K562 (cell line): ENCODE measurements around the gene DRGX. TPM values are rescaled to one million over a fixed set of nuclear protein-coding genes. Genes with fewer than 3 reads are reported as not detected.

Experiments used
- ATAC-seq: fragments of 200-7000 bp; cut with Tn5 transposase; 3 replicates; pipeline ENCODE4 v1.9.1; 2020; ENCODE audit warnings: moderate library complexity
- BruUV-seq: library from RNA; stranded (reverse); fragments of 400-500 nt; replicated peaks from 2 replicates; lab custom pipeline; 2021; lab: Mats Ljungman, UMichigan
- CTCF ChIA-PET: fragments of 300-600 bp; formaldehyde crosslinking; extraction: SDS; loops from one replicate; lab custom pipeline; 2021; ENCODE audit warnings: low intra/inter-chr PET ratio; lab: Yijun Ruan, JAX
- POLR2A ChIA-PET: fragments of 300-600, 350-650 bp; sonication (Branson Sonifier 250); formaldehyde crosslinking; extraction: SDS; loops from one replicate; lab custom pipeline; 2021; ENCODE audit warnings: antibody characterized with exemption, inconsistent platforms; lab: Yijun Ruan, JAX
- DNase-seq, 4 experiments: peaks; one replicate each; pipeline versions ENCODE4 v3.0.0 to v3.0.0-alpha.2; 2011 to 2018; ENCODE audit warnings: low spot score in 3 of 4, mixed read lengths in 3 of 4; ENCODE audit errors: extremely low read depth in 1 of 4
- FAIRE-seq: peaks from 2 replicates; lab custom pipeline; 2011; peaks lifted over from hg19 to GRCh38; lab: Jason Lieb, UNC
- H2AFZ ChIP-seq: 2 replicates; pipeline ENCODE4 v1.6.0; 2011; ENCODE audit warnings: low read depth, low read length, control low read depth, inconsistent platforms
- H3K27ac ChIP-seq: fragments of 200-600 bp; 3 replicates; pipeline ENCODE4 v1.8.0; 2011; ENCODE audit warnings: low read depth, mild to moderate bottlenecking, control low read depth, inconsistent platforms, low read length, moderate library complexity, mixed read lengths; ENCODE audit errors: extremely low read depth
- H3K27me3 ChIP-seq, 2 experiments: fragments of 300-600 bp in 1 of 2; 2 replicates in 1 of 2; 3 replicates in 1 of 2; pipeline versions ENCODE4 v1.6.0 to v1.8.0; 2011; ENCODE audit warnings: inconsistent platforms in 2 of 2, low read length in 2 of 2, mild to moderate bottlenecking in 1 of 2, mixed read lengths in 1 of 2, moderate library complexity in 1 of 2; ENCODE audit not compliant: control insufficient read depth in 2 of 2, insufficient read depth in 2 of 2
- H3K36me3 ChIP-seq: fragments of 300-600 bp; 3 replicates; pipeline ENCODE4 v1.8.0; 2011; ENCODE audit warnings: mild to moderate bottlenecking, low read length, inconsistent platforms; ENCODE audit not compliant: control insufficient read depth, insufficient read depth
- H3K4me1 ChIP-seq, 2 experiments: fragments of 200-600 bp in 1 of 2; replicated peaks in 1 of 2; 2 replicates in 1 of 2; 3 replicates in 1 of 2; pipeline versions ENCODE4 v1.5.1 to v1.8.0; 2011; ENCODE audit warnings: inconsistent platforms in 2 of 2, low read length in 2 of 2, mild to moderate bottlenecking in 1 of 2, mixed read lengths in 1 of 2, moderate library complexity in 1 of 2; ENCODE audit not compliant: control insufficient read depth in 2 of 2, insufficient read depth in 2 of 2
- H3K4me2 ChIP-seq: 2 replicates; pipeline ENCODE4 v1.6.1; 2011; ENCODE audit warnings: low read length, control low read depth, inconsistent platforms, mixed read lengths; ENCODE audit not compliant: insufficient read depth
- H3K4me3 ChIP-seq: fragments of 200-600 bp; sonication (generic), shearing (Covaris generic); 2 replicates; pipeline ENCODE4 v1.5.1; 2016; ENCODE audit warnings: control low read depth, inconsistent platforms
- H3K79me2 ChIP-seq: fragments of 200-600 bp; 3 replicates; pipeline ENCODE4 v1.8.0; 2011; ENCODE audit warnings: low read length, inconsistent platforms; ENCODE audit not compliant: control insufficient read depth, insufficient read depth
- H3K9ac ChIP-seq, 2 experiments: 2 replicates each; pipeline versions ENCODE4 v1.6.0 to v1.6.1; 2011; ENCODE audit warnings: low read depth in 2 of 2, low read length in 2 of 2, control low read depth in 1 of 2, inconsistent platforms in 1 of 2, mild to moderate bottlenecking in 1 of 2, mixed read lengths in 1 of 2; ENCODE audit not compliant: insufficient read depth in 1 of 2
- H3K9me1 ChIP-seq: one replicate; pipeline ENCODE4 v1.6.0; 2011; ENCODE audit warnings: inconsistent platforms, mild to moderate bottlenecking, low read length, moderate library complexity; ENCODE audit not compliant: control insufficient read depth, insufficient read depth
- H3K9me3 ChIP-seq: replicated peaks from 2 replicates; pipeline ENCODE4 v1.5.1; 2011; ENCODE audit warnings: low read depth, low read length, inconsistent platforms; ENCODE audit not compliant: control insufficient read depth, insufficient read depth
- H4K20me1 ChIP-seq: replicated peaks from 2 replicates; pipeline ENCODE4 v1.6.1; 2011; ENCODE audit warnings: low read length, inconsistent platforms, mixed read lengths; ENCODE audit not compliant: control insufficient read depth, insufficient read depth
- SMAD1 ChIP-seq: fragments of 150-350 bp; IDR thresholded peaks from 2 replicates; pipeline ENCODE4 v1.6.1; 2014; ENCODE audit warnings: low read length, low read depth; ENCODE audit not compliant: partially characterized antibody
- ZBTB1 ChIP-seq: sonication (generic); formaldehyde crosslinking; IDR thresholded peaks from 2 replicates; pipeline ENCODE4 v1.8.1; 2023; ENCODE audit warnings: missing genetic modification reagents, low read depth, mild to moderate bottlenecking, borderline replicate concordance
- ZNF274 ChIP-seq: IDR thresholded peaks from 2 replicates; pipeline ENCODE4 v1.6.1; 2011; ENCODE audit warnings: low read depth, mild to moderate bottlenecking, low read length, moderate library complexity, borderline replicate concordance
- ZNF583 ChIP-seq: fragments of 250-450 bp; sonication (Bioruptor Pico); IDR thresholded peaks from 2 replicates; pipeline ENCODE4 v1.4.0; 2020
- WGBS: fragments of 100-300 bp; shearing (Covaris generic); methylation state at CpG from one replicate; pipeline ENCODE4 v1.1.6; 2016; ENCODE audit warnings: low coverage, mixed read lengths; ENCODE audit not compliant: insufficient coverage; ENCODE audit errors: missing lambda C conversion rate; 5-methylcytosine and 5-hydroxymethylcytosine counted together
- in situ Hi-C: fragments of 300-500 bp; cut with MboI; formaldehyde crosslinking; loops from 4 replicates; pipeline ENCODE4 v1.15.0; 2018; ENCODE audit warnings: inconsistent platforms, mixed read lengths
- intact Hi-C: fragments of 100-400 bp; cut with micrococcal nuclease; formaldehyde crosslinking; loops from 2 replicates; pipeline ENCODE4 v1.14.2; 2022
- polyA plus RNA-seq, 8 experiments: library from polyadenylated mRNA; depleted of rRNA in 4 of 8; stranded (reverse) in 5 of 8; unstranded in 3 of 8; fragments of >200 nt; fragmentation: Nextera tagmentation in 2 of 8; fragmentation: Illumina TruSeq in 1 of 8; extraction: Ambion mirVana in 2 of 8; extraction: Trizol in 1 of 8; gene quantifications; 2 replicates each; pipeline versions ENCODE4 v1.2.1 to v1.2.3, GENCODE V29; 2011 to 2014; ENCODE audit warnings: inconsistent platforms in 1 of 8, missing spikeins in 1 of 8
- total RNA-seq, 7 experiments: library from RNA; depleted of rRNA in 6 of 7; stranded (reverse); fragments of >200 nt in 6 of 7; fragmentation: Illumina TruSeq in 2 of 7; extraction: Trizol in 2 of 7; gene quantifications; 2 replicates each; pipeline versions ENCODE4 v1.2.1 to v1.2.3, GENCODE V29; 2011 to 2021; ENCODE audit warnings: low replicate concordance in 1 of 7

DRGX gene
- total and polyA plus RNA-seq, 9 of the 15 experiments (the other 6 are each of a cell fraction or from before 2014, with no cell fraction given), result not detected

GRCh38 chr10:49323171-49323895 is 72.6 kb downstream of the DRGX start:
- no peaks in the 10 kb centered on the region for H4K20me1 ChIP-seq
- H3K36me3 ChIP-seq, result peaks cover 25% of the 10 kb centered on the region; the same call in 2 of the 3 replicates
- H3K4me1 ChIP-seq, result no peaks in the 10 kb centered on the region; a peak in 1 of 5 replicates
- no peaks in the 10 kb centered on the region for H3K9me3 ChIP-seq
- CTCF ChIA-PET, result no interaction called here
- no peak overlapping the region for H2AFZ ChIP-seq
- in situ Hi-C loops (no loop called here), intact Hi-C loops (no loop called here)
- H3K9ac ChIP-seq, result no peak overlapping the region; a peak in 1 of 4 replicates
- WGBS, result 55% methylated on average over 7 of the region's 7 CpGs
- H3K4me2 ChIP-seq, result no peak overlapping the region
- DNase-seq (no peak), FAIRE-seq (no peak), ATAC-seq (no peak)
- POLR2A ChIA-PET, result interaction anchor here (1.7 kb wide), 1 partner anchor 21 kb away, joined by 7 read pairs; no protein-coding TSS in a partner anchor
- H3K79me2 ChIP-seq, result no peaks in the 10 kb centered on the region
- no peak overlapping the region for H3K27ac ChIP-seq
- H3K4me3 ChIP-seq, result no peak overlapping the region
- BruUV-seq, result no TSS peak
- no peaks in the 10 kb centered on the region for H3K9me1 ChIP-seq
- no peaks in the 10 kb centered on the region for H3K27me3 ChIP-seq
- TF ChIP-seq ZNF583 (CRISPR knock-in tag), result no peak
- TF ChIP-seq ZNF274, result no peak
- TF ChIP-seq SMAD1, result no peak
- no peak for TF ChIP-seq ZBTB1 (CRISPR knock-in tag)
- TF ChIP-seq, all 486 proteins: peak for 0
